ENCODE measurements around the gene STK24. TPM values are rescaled to one million over a fixed set of nuclear protein-coding genes. Genes with fewer than 3 reads are reported as not detected.
A peak's percentile ranks its signal among the peaks of the same experiment; 100 is the strongest.

Gene STK24
- total RNA-seq, 2 donors from 2014 or later, result 122 to 137 TPM

- Mint-ChIP-seq H3K9me3 (no peaks in the 10 kb centered on the region), H3K27ac (no peak overlapping the region), H3K36me3 (peaks cover 34% of the 10 kb centered on the region in 2 donors)
- no peak for ATAC-seq
- DNase-seq (ENCODE audit: low spot score in 2 of 2), result no peak
Measured at GRCh38 chr13:98470920-98471319, 106.0 kb downstream of the STK24 start.

DNA sequence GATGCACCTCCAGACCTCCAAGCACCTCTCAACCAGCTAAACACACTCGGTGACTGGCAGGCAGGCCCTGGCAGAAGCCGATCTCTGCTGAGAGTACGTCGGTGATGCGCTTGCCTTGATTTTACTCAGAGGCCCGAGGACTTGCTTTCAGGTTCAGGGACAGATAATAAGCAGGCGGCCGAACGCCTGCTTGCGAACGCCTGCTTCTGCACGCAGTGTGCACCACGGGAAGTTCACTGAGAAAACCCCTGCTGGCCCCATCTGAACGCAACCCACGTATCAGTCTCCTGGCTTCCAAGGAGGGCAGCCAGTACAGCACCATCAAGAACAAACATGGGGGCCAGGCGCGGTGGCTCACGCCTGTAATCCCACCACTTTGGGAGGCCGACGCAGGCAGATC lies 108.0 kb downstream of the STK24 start:
- Mint-ChIP-seq H3K27ac (no peak overlapping the region), H3K36me3 (peaks cover 29% of the 10 kb centered on the region in 2 donors), H3K9me3 (no peaks in the 10 kb centered on the region)
- DNase-seq (ENCODE audit: low spot score in 2 of 2) (no peak), ATAC-seq (no peak)

- H3K27ac Mint-ChIP-seq, result peak overlapping the region; percentile 66 to 70
Measured at GRCh38 chr13:98468361-98468760, 108.5 kb downstream of the STK24 start.

DNA sequence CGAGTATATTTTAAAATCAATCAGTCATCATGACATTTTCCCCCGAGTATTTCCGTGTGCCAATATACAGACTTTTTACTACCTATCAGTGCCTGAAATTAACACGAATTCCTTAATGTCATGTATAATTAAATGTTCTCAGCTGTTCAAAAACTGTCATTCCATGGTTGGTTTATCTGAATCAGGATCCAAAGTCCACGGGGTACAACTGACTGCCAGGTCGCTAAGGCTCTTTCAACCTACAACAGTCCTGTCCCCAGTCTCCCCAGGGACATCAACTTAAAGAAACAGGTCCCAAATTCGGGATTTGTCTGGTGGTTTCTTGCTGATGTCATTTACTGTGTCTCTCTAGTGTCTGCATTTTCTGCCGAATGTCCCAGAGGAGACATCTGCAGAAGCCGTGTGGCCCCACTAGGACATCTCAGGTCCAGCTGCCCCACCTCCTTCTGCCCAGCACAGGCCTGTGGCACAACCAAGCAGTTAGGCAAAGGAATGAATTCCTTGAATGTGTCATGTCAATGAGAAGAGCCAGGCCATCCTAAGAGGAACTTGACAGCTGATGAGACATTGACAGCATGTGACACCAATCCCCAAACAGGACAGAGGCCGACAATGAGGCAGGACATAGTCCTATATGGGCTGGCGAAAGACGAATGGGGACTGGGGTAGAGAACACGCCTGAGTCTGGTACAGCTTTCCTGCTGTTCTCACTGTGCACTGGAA lies 109.5 kb downstream of the STK24 start:
- no peak for DNase-seq (ENCODE audit: low spot score in 2 of 2)
- ATAC-seq, result no peak
- Mint-ChIP-seq H3K27ac (peak overlapping the region; percentile 66 to 70), H3K36me3 (peaks cover 26 to 34% of the 10 kb centered on the region in 2 donors), H3K9me3 (no peaks in the 10 kb centered on the region)

More at GRCh38 chr13:98468361-98468760, 108.5 kb downstream of the STK24 start:
- no peaks in the 10 kb centered on the region for H3K9me3 Mint-ChIP-seq
- DNase-seq (ENCODE audit: low spot score in 2 of 2) (no peak), ATAC-seq (peak in 1 of 2 donors; percentile 26)
- peaks cover 26 to 27% of the 10 kb centered on the region in 2 donors for H3K36me3 Mint-ChIP-seq

- Mint-ChIP-seq H3K27ac (peak overlapping the region; percentile 66 to 70), H3K36me3 (peaks cover 24 to 32% of the 10 kb centered on the region in 2 donors)
- ATAC-seq, result peak; percentile 45 to 56
Measured at GRCh38 chr13:98466634-98467236, 110.2 kb downstream of the STK24 start.

GRCh38 chr13:98462946-98463345 lies 114.0 kb downstream of the STK24 start:
- Mint-ChIP-seq H3K9me3 (no peaks in the 10 kb centered on the region), H3K36me3 (peaks cover 27 to 28% of the 10 kb centered on the region in 2 donors), H3K27ac (peak overlapping the region; percentile 61 to 81)
- DNase-seq (ENCODE audit: low spot score in 2 of 2) (no peak), ATAC-seq (no peak)

More at GRCh38 chr13:98466634-98467236, 110.2 kb downstream of the STK24 start:
- DNase-seq (ENCODE audit: low spot score in 2 of 2), result peak in 1 of 2 donors; percentile 56
- H3K9me3 Mint-ChIP-seq, result no peaks in the 10 kb centered on the region

DNA sequence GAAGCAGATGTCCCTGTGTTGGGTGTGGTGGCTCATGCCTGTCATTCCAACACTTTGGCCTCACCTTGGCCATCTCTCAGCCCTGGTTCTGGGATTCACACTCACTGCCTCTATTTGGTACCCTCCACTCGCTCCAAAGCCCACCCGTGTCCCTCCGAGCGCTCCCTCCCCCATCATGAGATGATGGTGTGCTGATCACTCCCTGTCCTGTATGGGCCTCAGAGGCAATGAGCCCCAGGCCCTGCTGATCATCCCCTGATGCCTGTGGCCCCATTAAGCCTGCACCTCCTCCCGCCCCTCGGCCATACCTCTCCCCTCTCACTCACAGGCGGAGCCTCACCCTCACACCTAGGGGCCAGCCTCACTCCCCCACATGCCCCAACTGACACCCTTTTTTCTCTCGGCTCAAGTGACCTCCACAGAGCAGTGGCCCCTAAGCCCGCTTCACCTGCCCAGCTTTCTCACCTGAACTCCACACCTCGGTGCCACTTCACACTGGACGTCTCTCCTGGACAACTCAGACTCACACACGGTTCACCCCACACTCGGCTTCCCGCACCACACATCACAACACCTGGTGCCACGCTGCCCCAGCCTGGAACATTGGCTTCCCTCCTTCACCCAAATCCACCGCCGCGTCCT lies 114.5 kb downstream of the STK24 start:
- DNase-seq (ENCODE audit: low spot score in 2 of 2) (no peak), ATAC-seq (no peak)
- peaks cover 24 to 31% of the 10 kb centered on the region in 2 donors for H3K36me3 Mint-ChIP-seq
- peak overlapping the region; percentile 61 to 81 for H3K27ac Mint-ChIP-seq
- H3K9me3 Mint-ChIP-seq, result no peaks in the 10 kb centered on the region

DNA sequence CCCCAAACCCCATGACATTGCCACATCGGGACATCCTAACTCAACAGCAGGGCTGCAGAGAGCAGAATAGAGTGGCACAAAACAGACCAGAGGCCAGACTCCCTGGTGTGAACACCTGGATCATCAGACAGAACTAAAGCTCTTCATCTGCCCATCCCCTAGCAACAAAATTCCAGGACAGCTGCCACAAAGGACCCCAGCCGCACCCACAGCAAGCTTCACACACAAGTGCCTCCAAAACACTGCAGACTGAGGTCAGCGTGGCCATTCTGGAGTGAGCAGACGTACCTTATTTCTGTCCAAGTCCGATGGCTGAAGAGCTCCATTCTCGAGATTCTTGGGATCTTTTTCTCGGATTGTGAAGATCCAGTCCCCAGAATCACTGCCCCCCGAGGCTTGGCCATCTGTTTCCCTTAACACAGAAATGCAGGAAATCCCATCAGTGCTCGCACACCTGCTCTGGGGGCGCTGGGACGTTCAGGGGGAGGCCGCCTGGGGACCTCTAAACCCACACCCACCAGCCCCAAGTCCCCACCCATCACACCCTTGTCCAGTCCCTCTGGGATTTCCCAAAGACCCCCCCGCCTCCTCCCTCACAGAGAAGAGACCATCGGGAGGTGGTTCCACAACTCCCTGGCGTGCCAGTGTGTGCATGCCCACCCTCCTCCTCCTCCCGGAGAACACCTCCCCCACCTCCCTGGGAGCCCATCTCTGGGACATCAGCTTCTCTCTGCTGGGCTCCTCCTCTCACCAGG lies 115.2 kb downstream of the STK24 start:
- Mint-ChIP-seq H3K9me3 (no peaks in the 10 kb centered on the region), H3K36me3 (peaks cover 21 to 31% of the 10 kb centered on the region in 2 donors), H3K27ac (peak overlapping the region; percentile 50 to 81)
- ATAC-seq (no peak), DNase-seq (ENCODE audit: low spot score in 2 of 2) (no peak)

DNA sequence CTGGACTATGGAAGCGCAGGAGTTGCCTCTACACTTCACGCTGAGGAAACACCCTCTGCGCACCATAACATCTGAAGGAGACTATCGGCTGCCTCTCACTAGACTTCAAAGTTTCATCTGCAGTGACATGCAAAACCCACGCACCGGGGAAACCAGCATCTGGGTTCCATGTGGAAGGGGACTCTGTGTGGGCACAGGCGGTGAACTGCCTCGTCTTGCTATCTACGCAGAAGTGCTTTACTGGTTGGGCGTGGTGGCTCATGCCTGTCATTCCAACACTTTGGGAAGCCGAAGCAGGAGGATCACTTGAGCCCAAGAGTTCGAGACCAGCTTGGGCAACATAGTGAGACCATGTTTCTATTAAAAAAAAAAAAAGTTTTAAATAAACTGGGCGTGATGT lies 116.4 kb downstream of the STK24 start:
- no peaks in the 10 kb centered on the region for H3K9me3 Mint-ChIP-seq
- ATAC-seq (no peak), DNase-seq (ENCODE audit: low spot score in 2 of 2) (no peak)
- peak overlapping the region in 1 of 2 donors; percentile 84 for H3K27ac Mint-ChIP-seq
- H3K36me3 Mint-ChIP-seq, result peaks cover 21 to 31% of the 10 kb centered on the region in 2 donors

- H3K9me3 Mint-ChIP-seq, result no peaks in the 10 kb centered on the region
- H3K36me3 Mint-ChIP-seq, result peaks cover 17 to 28% of the 10 kb centered on the region in 2 donors
- ATAC-seq (no peak), DNase-seq (ENCODE audit: low spot score in 2 of 2) (no peak)
- H3K27ac Mint-ChIP-seq, result peak overlapping the region; percentile 51 to 86
Measured at GRCh38 chr13:98459721-98460370, 117.1 kb downstream of the STK24 start.

DNA sequence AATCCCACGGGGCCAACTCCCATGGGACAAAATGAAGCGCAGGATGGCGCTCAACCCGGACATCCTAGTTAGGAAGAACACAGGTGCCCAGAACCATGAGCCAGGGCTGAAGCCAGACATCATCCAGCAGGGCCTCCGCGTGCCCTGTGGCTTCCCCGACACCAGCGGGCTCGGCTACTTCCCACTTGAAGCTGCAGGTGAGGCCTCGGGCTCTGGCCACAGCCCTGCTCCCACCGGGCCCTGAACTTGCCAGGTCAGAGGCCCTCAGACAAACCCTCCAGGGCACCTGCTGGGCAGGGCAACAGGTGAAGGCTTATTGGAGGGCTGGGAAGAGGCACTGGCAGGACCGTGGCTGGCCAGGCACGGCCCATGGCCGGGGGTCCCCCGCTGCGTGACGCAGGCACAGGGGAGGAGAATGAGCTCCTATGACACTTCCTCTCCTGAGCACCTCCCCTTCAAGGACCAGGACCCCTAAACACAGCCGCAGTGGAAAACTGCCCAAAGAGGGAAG lies 117.7 kb downstream of the STK24 start:
- Mint-ChIP-seq H3K9me3 (no peaks in the 10 kb centered on the region), H3K27ac (peak overlapping the region; percentile 51 to 86), H3K36me3 (peaks cover 17 to 28% of the 10 kb centered on the region in 2 donors)
- DNase-seq (ENCODE audit: low spot score in 2 of 2), result no peak
- ATAC-seq, result no peak

- no peak for ATAC-seq
- Mint-ChIP-seq H3K27ac (no peak overlapping the region), H3K9me3 (no peaks in the 10 kb centered on the region), H3K36me3 (peaks cover 13 to 25% of the 10 kb centered on the region in 2 donors)
- DNase-seq (ENCODE audit: low spot score in 2 of 2), result no peak
Measured at GRCh38 chr13:98458431-98458830, 118.5 kb downstream of the STK24 start.

GRCh38 chr13:98457053-98457452 lies 119.9 kb downstream of the STK24 start:
- Mint-ChIP-seq H3K9me3 (no peaks in the 10 kb centered on the region), H3K27ac (peak overlapping the region; percentile 65 to 81), H3K36me3 (peaks cover 0 to 11% of the 10 kb centered on the region in 2 donors)
- ATAC-seq, result no peak
- no peak for DNase-seq (ENCODE audit: low spot score in 2 of 2)

DNA sequence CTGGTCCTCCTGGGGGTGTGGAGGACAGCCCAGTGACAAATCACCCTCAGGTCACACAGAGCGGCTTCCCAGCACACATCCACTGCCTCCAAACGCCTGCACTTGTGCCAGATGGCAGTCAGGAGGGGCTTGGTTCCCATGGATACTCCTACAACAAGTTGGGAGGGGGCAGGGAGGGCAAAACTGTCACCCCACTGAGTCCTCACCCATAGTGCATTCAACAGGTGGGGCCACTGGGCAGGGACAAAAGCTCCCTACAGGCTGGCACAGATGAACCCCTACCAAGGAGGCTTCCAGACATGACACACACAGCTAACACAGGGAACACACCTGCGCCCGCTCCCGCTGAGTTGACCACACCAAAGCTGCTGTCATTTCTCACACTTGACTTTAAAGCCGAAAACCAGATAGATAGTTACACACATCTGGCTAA lies 120.5 kb downstream of the STK24 start:
- Mint-ChIP-seq H3K27ac (peak overlapping the region; percentile 65 to 81), H3K9me3 (no peaks in the 10 kb centered on the region), H3K36me3 (peaks cover 0 to 10% of the 10 kb centered on the region in 2 donors)
- no peak for DNase-seq (ENCODE audit: low spot score in 2 of 2)
- no peak for ATAC-seq

DNA sequence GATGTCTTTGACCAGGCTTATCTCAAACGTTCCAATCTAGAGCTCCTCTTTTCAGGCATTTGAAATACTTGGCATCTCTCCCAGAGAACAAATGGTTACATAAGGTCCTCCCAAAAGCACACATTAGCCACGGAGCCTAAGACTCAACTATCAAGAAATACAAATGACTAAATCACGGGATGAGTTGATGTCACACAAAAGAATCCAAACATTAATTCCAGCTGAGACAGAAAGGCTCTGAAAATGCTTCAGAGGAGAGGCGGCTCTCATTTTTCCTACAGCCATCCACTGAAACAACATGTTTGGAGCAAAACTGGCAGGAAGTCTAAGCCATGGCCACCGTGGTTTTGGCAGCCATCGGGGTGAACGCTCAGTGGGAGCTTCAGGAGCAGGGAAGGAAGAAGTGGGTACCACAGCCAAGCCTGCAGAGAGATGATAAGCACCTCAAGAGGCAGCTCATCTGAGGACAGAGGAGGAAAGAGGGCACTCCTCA lies 122.5 kb downstream of the STK24 start:
- peak overlapping the region in 1 of 2 donors; percentile 56 for H3K27ac Mint-ChIP-seq
- DNase-seq (ENCODE audit: low spot score in 2 of 2) (no peak), ATAC-seq (no peak)
- no peaks in the 10 kb centered on the region for H3K9me3 Mint-ChIP-seq
- peaks cover 0 to 5% of the 10 kb centered on the region in 2 donors for H3K36me3 Mint-ChIP-seq
